HG03565 (cell line): ENCODE data around the gene PARD3.
"Not testable (repeated sequence)": the region's sequence is repeated elsewhere in the genome, so short reads cannot be mapped to it uniquely, and the experiment has no call there.

Source experiments
- ATAC-seq: cut with Tn5 transposase; IDR thresholded peaks from one replicate; pipeline ENCODE4 v1.9.1; 2021; ENCODE audit warnings: mild to moderate bottlenecking, moderate library complexity; ENCODE audit not compliant: unreplicated experiment

The PARD3 gene

DNA sequence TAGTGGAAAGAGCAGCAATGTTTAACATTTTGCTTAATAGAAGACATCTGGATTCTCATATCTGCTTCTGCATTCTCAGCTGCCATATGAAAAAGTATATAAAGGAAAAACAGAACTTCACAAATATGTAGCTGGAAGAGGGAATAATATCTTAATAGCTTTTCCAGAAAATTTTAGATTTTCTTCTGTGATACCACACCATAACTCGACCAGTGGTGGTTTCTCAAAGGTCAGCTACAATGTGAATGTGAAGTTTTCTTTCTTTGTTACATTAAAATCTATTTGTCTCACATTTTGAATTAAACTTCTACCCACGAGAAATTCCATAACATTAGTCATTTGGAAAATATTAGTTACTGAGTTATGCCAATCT lies 339.8 kb downstream of the PARD3 start:
- no peak for ATAC-seq

DNA sequence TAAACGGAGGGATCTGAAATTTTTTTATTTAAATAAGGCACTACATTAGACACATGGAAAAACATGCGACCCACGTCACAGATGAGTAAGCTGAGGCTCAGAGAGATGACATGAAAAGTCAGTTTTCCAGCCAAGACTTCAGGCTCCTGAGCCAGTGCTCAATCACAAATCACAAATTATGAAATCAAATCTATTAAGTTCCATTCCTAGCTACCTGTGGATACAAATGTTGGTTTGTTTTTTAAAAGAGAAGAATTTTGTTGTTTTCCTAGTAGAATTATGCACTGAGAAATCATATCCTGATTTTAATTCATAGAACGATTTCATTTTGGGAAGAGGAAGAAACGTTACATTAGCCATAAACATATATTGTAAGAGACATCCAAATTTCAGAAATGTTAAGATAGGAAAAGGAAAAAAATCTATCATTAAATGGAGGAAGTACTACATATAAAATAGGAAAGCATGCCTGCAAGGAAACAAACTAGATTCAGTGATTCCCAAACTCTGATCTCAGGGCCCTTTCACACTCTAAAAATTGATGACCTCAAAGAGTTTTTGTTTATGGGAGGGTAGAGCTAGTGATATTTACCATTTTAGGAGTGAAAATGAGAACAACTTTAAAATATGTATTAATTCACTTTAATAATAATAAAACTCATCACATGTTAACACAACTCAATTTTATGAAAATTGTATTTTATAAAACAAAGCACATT lies 340.4 kb downstream of the PARD3 start:
- ATAC-seq, result no peak

DNA sequence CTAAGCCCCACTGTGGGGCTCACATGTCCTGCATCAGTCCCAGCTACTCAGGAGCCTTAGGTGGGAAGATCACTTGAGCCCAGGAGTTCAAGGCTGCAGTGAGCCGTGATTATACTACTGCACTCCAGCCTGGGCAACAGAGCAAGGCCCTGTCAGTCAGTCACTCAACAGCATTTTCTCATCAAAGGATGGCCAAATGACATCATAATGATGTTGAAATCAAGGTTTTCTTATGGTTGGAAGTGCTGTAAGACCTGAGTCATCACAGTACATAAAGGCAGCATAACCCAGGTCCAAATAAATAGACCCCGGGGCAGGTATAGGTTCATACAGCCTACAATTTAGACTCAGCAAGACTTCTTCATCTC lies 341.1 kb downstream of the PARD3 start:
- no peak for ATAC-seq

DNA sequence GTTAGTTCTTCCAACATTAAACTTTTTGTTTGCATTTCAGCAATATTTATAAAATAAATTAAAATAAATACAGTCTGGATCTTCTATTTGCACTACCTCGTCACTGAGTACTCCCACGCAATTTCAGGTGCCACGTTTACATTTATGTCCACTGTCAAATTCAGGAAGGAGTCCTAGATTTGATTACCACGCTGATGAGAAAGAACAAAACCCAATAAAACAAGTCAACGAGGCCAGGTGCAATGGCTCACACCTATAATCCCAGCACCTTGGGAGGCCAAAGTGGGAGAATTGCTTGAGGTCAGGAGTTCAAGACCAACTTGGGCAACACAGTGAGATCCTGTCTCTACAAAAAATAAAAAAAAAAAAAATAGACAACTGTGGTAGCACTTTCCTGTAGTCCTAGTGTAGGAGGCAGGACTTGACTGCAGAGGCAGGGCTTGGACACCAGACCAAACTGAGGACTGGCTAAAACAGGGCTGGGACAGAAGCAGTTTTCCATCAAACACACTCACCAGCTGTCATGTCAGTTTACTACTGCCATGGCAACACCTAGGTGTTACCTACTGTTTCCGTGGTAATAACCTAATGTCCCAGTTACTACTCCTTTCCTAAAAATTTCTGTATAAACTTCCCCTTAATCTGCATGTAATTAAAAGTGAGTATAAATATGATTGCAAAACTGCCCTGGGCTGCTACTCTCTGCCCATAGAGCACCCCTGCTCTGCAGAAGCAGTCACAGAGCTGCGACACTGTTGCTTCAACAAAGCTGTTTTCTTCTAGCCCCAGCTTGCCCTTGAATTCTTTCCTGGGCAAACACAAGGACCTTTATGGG lies 341.7 kb downstream of the PARD3 start:
- ATAC-seq, result no peak

DNA sequence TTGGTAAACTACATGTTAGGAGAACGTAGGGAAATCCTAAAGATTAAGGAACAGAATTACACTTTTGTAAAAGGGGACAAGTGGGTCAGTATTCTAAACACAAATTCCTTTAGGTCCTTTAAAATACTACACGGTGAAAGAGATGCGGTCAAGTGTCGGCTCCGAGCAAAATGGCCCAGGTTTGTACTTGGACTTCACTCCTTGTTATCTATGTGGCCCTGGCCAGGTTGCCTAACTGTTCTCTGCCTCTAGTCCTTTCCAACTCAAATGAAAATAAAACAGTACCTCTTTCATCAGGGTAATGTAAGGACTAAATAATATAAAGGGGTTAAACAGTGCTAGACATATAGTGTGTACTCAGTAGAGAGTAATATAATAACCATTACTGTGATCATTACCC lies 344.8 kb downstream of the PARD3 start:
- ATAC-seq, result no peak

DNA sequence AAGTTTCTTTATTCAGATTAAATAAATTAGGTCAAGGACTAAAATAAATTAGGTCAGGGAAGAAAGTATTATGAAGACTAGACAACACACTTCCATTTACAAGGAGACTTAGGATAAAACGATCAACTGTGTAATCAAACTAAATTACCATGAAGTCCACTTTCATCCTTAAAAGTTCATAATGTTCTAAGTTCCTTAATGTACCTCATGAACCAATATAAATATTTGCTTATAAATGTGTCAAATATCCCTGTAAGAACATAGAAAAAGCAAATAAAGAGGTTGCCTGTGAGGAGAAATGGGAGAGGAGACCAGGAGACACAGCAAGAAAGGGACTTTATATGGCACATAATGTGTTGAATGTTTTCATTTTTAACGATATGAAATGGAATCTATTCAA lies 345.6 kb downstream of the PARD3 start:
- ATAC-seq, result no peak

DNA sequence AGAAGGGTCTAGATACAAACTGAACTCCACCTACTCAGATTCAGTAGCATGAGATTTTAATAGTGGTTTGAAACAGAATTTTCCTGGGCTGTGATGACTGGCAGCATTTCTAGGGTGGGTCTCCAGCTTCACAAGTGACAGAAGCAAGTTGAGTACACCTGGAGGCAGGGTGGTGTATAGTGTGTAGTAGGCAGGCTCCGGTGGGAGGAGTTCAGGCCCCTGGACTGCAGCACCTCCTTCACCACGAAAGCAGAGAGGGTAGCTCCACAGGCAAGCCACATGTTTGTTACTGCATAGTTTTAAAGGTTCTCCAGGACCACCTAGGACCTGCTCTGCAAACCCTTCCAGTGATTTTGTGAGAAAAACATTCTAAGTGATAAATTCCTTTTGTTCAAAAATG lies 347.2 kb downstream of the PARD3 start:
- no peak for ATAC-seq

DNA sequence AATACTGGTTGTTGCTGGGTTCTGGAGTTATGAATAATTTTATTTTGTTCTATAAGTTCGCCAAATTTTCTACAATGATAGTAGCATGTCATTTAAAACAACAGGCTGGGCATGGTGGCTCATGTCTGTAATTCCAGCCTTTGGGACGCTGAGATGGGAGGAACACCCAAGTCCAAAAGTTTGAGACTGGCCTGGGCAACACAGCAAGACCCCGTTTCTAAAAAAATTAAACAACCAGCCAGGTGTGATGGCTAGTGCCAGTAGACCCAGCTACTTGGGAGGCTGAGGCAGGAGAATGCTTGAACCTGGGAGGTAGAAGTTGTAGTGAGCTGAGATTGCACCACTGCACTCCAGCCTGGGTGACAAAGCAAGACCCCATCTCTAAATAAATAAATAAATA lies 347.7 kb downstream of the PARD3 start:
- no peak for ATAC-seq

DNA sequence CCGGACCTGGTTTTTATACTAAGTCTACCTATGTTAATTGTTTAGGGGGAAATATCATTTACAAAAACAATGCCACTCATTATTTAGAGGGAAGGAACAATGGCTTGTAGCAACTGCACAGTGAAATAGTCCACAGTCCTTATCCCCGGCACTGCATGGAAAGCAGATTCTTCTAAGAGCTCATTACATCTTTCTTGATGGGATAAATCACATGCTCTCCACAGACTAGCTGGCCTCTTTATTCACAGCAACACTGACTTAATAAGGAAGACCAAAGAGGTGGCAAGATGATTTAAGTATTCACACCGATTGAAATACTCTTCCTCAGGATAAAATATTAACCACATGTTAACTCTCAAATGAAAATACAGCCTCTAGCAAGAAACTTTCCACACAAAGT lies 349.4 kb downstream of the PARD3 start:
- ATAC-seq, result no peak

DNA sequence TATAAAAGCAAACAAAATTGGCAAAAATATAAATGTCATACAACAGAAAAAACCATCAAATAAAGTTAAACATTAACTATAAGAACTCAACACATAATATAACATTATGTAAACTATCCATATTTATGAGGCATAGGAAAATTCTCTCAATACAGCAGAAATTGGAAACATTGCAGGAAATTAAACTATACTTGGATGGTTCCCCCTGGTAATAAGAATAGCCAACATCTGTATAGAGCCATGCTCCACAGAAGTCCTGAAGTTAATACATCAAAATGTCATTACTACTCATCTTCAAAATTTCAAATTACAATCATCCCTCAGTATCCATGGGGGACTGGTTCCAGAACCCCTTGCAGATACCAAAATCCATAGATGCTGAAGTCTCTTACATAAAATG lies 350.5 kb downstream of the PARD3 start:
- ATAC-seq, result no peak

DNA sequence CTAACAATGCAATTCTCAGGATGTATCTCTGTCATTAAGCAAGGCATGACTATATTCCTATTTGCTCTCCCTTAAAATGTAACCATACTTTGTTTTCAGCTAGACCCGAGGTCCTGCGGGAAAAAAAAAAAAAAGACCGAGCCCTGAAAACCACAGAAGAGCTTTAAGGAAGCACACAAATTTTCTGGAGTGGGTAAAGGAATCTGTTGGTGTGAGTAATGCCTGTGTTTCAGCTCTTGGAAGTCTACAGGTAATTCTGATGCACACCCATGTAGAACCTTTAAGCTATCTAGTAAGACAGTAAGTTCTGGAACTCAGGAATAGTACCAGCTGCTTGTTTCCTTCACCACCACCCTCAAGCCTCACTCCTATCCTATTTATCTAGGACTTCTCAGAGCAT lies 351.1 kb downstream of the PARD3 start:
- no peak for ATAC-seq

DNA sequence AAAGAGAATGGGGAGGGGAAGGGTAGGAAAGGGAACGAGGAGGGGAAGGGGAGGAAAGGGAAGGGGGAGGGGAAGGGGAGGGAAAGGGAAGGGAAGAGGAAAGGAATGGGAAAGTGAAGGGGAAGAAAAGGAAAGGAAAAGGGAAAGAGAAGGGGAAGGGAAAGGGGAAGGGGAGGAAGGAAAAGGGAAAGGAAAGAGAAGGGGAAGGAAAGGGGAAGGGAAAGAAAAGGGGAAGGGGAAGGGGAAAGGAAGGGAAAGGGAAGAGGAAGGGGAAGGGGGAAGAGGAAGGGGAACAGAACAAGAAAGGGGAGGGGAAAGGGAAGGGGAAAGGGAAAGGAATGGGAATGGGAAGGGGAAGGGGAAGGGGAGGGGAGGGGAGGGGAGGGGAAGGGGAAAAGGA lies 352.1 kb downstream of the PARD3 start:
- no peak for ATAC-seq

DNA sequence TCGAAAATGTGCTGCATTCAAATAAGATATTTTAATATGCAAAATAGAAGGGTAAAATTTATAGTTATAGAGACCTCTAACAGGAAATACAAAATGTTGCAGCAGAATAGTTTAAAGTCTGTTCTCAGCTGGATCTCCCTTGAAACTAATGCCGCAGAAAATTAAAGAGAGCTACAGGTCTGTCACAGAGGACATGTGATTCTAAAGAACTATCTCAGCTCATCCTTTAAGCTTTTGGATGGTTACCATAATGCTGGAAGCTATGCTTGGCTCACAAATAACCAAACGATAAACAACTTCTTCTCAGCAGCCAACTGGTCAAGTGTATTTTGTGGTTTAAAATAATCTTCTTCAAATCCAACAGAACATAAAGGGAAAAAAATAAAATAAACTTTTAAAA lies 353.0 kb downstream of the PARD3 start:
- ATAC-seq, result no peak

DNA sequence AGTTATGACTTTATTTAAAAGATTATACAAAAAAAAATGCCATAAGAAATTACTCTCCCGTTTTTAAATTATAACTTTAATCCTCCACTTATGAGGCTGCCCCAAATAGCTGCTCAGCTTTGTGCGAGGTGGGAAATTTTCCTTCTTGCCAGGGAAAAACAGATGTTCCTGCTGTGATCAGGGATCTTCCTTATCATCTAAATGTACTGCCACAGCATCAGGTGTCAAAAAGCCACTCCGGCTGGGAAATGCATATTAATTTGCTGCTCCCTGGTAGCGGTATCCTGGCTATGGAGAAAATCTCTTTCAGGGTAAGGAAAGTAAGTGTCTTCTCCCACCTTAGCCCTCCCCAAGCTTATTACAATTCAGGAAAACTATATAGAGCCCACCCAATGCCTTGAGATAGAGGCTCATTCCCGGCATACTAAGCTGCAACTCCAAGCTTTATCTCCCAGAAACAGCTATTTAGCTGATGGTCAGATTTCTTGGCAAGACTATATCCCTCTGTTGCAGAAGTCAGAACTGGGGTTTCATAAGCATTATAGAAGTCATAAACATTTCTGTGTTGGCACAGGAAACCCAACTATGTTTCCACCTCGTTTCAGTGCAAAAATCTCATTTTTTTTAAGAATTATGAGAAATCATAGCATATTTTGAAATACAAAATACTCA lies 360.4 kb downstream of the PARD3 start:
- ATAC-seq, result no peak

DNA sequence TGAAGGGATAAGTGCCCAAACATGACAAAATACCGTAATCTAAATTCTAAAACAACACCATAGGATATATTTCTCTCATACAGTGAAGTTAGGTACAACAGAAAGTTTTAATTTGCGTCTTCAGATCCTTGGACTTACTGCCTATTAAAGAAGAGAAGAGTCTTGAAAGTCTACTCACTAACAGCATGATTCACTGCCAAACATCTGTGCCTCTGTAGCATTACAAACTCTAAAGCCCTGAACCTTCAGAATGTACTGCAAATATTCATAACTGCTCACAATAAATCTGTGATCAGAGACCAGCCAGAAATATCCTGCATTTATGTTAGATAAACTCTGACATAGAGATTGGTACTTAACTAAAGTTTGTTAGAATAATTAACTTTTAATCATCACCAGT lies 365.3 kb downstream of the PARD3 start:
- ATAC-seq, result no peak

DNA sequence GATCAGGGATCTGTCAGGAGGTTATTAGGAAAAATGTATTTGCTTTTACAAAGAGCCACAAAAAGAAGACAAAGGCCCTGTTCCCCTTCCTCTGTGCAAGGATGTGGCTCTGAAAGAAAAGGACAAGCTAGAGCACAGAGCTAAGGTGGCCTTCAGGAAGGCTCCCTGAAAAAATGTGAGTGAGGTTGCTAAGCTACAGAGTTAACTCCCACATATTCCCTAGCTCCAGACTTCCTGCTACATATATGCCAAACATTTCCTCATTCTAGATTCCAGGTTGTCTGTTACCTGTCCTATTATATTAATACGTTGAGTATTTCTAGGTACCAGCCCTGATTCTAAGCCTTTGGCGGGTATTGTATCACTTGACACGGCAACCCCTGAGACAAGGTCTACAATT lies 369.0 kb downstream of the PARD3 start:
- no peak for ATAC-seq

DNA sequence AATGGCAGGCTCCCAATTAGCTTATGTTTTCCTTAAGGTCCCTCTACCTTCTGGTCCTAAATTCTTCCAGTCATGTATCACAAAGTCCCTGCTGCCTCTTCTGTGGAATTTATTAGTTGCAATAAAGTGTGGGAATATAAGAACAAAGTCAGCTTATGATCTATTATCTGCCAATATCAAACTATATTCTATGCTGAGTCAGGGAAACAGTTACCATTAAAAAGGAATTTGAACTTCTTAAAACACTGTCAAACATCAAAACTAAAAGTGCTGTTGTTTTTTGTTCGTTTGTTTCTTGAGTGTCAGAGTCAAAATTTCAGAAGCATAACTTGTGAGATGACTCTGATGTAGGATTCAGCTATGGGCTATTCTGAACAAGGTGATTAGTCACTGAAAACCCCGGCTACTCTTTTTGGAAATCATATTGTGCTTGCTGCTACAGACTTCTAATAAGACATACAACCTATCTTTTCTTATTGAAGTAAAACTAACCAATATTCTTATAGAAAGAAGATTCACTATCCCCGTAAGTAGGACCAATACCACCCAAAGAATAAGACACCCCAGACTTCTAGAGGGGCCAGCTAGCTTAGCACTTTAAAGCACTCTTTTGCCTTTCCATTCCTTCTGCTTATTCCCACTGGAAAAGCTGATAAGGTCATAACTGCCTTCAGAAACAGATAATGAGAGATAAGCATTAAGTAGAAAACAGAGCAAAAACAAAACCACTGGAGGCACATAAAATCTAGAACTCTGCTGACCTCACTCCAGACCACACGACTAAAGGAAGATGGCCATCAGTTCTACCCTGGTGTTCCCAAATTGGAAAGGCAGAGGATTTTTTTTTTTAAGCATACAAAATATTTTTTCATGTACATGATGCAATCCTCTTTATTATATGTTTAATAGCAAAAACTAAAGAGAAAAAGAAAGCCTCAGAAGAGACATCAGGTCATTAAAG lies 370.6 kb downstream of the PARD3 start:
- ATAC-seq, result no peak

DNA sequence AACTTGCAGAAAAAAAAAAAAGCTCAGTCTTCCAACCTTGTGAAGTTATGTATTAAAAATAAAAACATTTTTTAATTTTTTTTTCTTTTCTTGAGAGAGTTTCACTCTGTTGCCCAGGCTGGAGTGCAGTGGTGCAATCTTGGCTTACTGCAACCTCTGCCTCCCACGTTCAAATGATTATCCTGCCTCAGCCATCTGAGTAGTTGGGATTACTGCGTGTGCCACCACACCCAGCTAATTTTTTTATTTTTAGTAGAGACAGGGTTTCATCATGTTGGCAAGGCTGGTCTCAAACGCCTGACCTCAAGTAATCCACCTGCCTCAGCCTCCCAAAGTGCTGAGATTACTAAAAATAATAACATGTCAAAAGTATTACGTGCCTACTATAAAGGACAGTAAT lies 375.7 kb downstream of the PARD3 start:
- not testable (repeated sequence) for ATAC-seq

DNA sequence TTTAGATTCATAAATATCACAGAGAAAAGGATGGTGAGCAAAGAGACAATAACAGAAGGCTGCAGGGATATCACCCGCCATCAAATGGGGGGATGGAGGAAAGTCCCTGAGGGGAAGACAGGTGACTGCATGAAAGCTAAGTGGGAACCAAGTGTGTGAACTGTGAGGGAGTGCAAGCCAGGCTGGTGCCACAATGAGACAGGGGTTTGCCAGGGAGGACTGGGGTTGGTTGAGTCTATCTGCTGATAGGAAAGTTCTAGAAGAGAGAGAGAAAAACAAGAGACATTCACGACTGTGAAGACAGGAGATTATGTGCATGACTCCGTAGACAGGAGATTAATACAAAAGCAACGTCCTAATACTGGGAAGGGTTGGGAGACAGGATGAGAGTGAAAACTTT lies 376.4 kb downstream of the PARD3 start:
- no peak for ATAC-seq

DNA sequence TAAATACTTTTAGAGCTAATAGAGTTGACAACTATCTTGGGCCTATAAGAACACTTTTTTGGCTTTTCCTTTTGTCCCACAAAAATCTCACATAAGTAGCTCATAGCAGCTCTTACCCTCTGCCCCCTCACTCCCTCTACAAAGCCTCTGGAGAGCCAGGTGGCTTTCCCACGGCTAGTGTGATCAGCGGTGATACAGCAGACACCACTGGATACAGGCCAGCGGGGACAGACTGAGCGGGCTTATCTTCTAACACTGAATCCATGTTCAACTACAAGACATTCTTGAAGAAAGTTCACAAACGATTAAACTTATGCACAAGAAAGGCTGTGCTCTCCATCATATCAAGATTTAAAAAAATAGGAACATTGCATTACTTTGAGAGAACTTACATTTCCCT lies 377.2 kb downstream of the PARD3 start:
- no peak for ATAC-seq

DNA sequence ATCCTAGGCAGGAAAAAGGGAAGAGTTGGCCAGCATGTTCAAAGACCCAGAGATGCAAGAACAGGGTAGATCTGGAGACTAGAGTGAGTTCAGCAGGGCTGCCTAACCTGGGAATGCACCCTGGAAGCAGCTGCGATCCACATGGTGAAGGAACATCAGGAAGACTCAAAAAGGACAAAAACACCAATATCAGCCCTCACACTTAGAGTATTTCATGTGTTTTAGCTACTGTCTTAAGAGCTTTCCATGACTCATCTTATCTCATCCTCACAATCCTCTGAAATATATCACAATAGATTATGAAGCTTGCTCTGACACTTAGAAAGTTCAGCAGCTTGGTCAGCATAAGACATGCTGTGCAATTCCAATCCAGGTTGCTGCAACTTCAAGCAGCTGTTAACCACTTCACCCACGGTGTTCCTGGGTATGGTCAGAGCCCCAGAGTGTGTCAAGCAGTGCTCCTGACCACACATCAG lies 380.9 kb downstream of the PARD3 start:
- no peak for ATAC-seq
